HepG2 (cell line): ENCODE results near the gene AGBL1. TPM values are rescaled to one million over a fixed set of nuclear protein-coding genes. Genes with fewer than 3 reads are reported as not detected.

Source experiments
- ATAC-seq: fragments of 200-7000 bp; cut with Tn5 transposase; 3 replicates; pipeline ENCODE4 v1.9.1; 2020; ENCODE audit warnings: mild to moderate bottlenecking, moderate library complexity
- BruUV-seq: library from RNA; stranded (reverse); fragments of 400-500 nt; replicated peaks from 2 replicates; lab custom pipeline; 2021; lab: Mats Ljungman, UMichigan
- CTCF ChIA-PET: fragments of 300-600 bp; formaldehyde crosslinking; extraction: SDS; loops from one replicate; lab custom pipeline; 2021; ENCODE audit warnings: low total read pairs, inconsistent platforms, low intra/inter-chr PET ratio; lab: Yijun Ruan, JAX
- POLR2A ChIA-PET: fragments of 350-600 bp; sonication (Branson Sonifier 250); formaldehyde crosslinking; loops from one replicate; lab custom pipeline; 2020; ENCODE audit warnings: antibody characterized with exemption, inconsistent platforms; lab: Yijun Ruan, JAX
- DNase-seq: peaks from one replicate; pipeline ENCODE4 v3.0.0-alpha.2; 2015; ENCODE audit warnings: low spot score
- FAIRE-seq: peaks from 3 replicates; lab custom pipeline; 2011; peaks lifted over from hg19 to GRCh38; lab: Jason Lieb, UNC
- H2AFZ ChIP-seq: one replicate; pipeline ENCODE4 v1.6.1; 2011; ENCODE audit warnings: low read length, inconsistent platforms
- H3K27ac ChIP-seq: fragments of 300-600 bp; 3 replicates; pipeline ENCODE4 v1.8.0; 2011; ENCODE audit warnings: mixed run types, mild to moderate bottlenecking, mixed read lengths, low read length, inconsistent platforms; ENCODE audit not compliant: insufficient read depth; ENCODE audit errors: extremely low read length
- H3K27me3 ChIP-seq, 2 experiments: fragments of 200-600 bp in 1 of 2; 2 replicates in 1 of 2; 3 replicates in 1 of 2; pipeline versions ENCODE4 v1.6.0 to v1.8.0; 2011; ENCODE audit warnings: low read length in 2 of 2, mild to moderate bottlenecking in 2 of 2, moderate library complexity in 2 of 2, inconsistent platforms in 1 of 2; ENCODE audit not compliant: insufficient read depth in 2 of 2, control insufficient read depth in 1 of 2
- H3K36me3 ChIP-seq, 2 experiments: fragments of 200-600 bp in 1 of 2; replicated peaks in 1 of 2; 2 replicates in 1 of 2; 3 replicates in 1 of 2; pipeline versions ENCODE4 v1.5.1 to v1.8.0; 2011; ENCODE audit warnings: low read length in 2 of 2, inconsistent platforms in 1 of 2; ENCODE audit not compliant: insufficient read depth in 2 of 2, control insufficient read depth in 1 of 2
- H3K4me1 ChIP-seq: 2 replicates; pipeline ENCODE4 v1.5.1; 2012; ENCODE audit warnings: low read length, inconsistent platforms; ENCODE audit not compliant: insufficient read depth
- H3K4me2 ChIP-seq: 2 replicates; pipeline ENCODE4 v1.6.0; 2011; ENCODE audit warnings: low read depth, low read length, inconsistent platforms
- H3K4me3 ChIP-seq, 3 experiments: fragments of 200-600 bp in 1 of 3; sonication (generic), shearing (Covaris generic) in 1 of 3; replicated peaks in 1 of 3; 2 replicates each; pipeline ENCODE4 v1.5.1; 2011 to 2016; ENCODE audit warnings: low read length in 3 of 3, inconsistent platforms in 2 of 3, low read depth in 2 of 3, mild to moderate bottlenecking in 2 of 3, control low read depth in 1 of 3, mixed read lengths in 1 of 3; ENCODE audit not compliant: insufficient read depth in 1 of 3
- H3K79me2 ChIP-seq: one replicate; pipeline ENCODE4 v1.6.1; 2011; ENCODE audit warnings: low read length, inconsistent platforms; ENCODE audit not compliant: insufficient read depth
- H3K9ac ChIP-seq: 2 replicates; pipeline ENCODE4 v1.6.0; 2011; ENCODE audit warnings: mild to moderate bottlenecking, low read depth, low read length, inconsistent platforms; ENCODE audit not compliant: insufficient read depth
- H3K9me3 ChIP-seq: 2 replicates; pipeline ENCODE4 v1.5.1; 2012; ENCODE audit warnings: mild to moderate bottlenecking, low read length
- H4K20me1 ChIP-seq: 2 replicates; pipeline ENCODE4 v1.6.0; 2011; ENCODE audit warnings: inconsistent platforms, mild to moderate bottlenecking, low read length, moderate library complexity; ENCODE audit not compliant: insufficient read depth
- HNF4A ChIP-seq: sonication (generic); formaldehyde crosslinking; IDR thresholded peaks from 2 replicates; pipeline ENCODE4 v1.4.0; 2020; ENCODE audit warnings: missing genetic modification reagents
- HNRNPUL1 ChIP-seq: fragments of 200-400 bp; formaldehyde crosslinking; IDR thresholded peaks from 2 replicates; pipeline ENCODE4 v1.6.1; 2017; ENCODE audit warnings: low read depth, mild to moderate bottlenecking, low read length, moderate library complexity
- POLR2AphosphoS5 ChIP-seq: IDR thresholded peaks from 2 replicates; pipeline ENCODE4 v1.6.1; 2012; ENCODE audit warnings: low read depth, low read length
- POLR2G ChIP-seq: fragments of 200-400 bp; formaldehyde crosslinking; IDR thresholded peaks from 2 replicates; pipeline ENCODE4 v1.6.1; 2018; ENCODE audit warnings: mild to moderate bottlenecking, low read depth, low read length, moderate library complexity
- RFX3 ChIP-seq: IDR thresholded peaks from 2 replicates; pipeline ENCODE4 v1.6.1; 2016; ENCODE audit warnings: missing biosample characterization, missing genetic modification reagents
- RNF2 ChIP-seq: fragments of 450-650 bp; conservative IDR thresholded peaks from 2 replicates; pipeline ENCODE4 v1.6.1; 2016; ENCODE audit warnings: low read depth
- ZNF891 ChIP-seq: sonication (generic); formaldehyde crosslinking; IDR thresholded peaks from 2 replicates; pipeline ENCODE4 v1.5.0; 2020; ENCODE audit warnings: mild to moderate bottlenecking, missing genetic modification reagents
- WGBS: methylation state at CpG from one replicate; pipeline ENCODE4 v1.1.6; 2017; ENCODE audit warnings: low lambda C conversion rate; 5-methylcytosine and 5-hydroxymethylcytosine counted together
- in situ Hi-C: cut with HindIII; loops from 2 replicates; pipeline ENCODE4 v1.10.0; 2017; ENCODE audit warnings: low pct_unique_long_range_greater_than_20kb; ENCODE audit not compliant: extremely low pct_ligation_motif_present
- intact Hi-C: fragments of 100-400 bp; cut with micrococcal nuclease; formaldehyde crosslinking; loops from one replicate; pipeline ENCODE4 v1.10.0; 2022; ENCODE audit not compliant: unreplicated experiment
- polyA plus RNA-seq, 8 experiments: library from polyadenylated mRNA; depleted of rRNA in 3 of 8; stranded (reverse) in 7 of 8; unstranded in 1 of 8; fragments of >200 nt; fragmentation: Illumina TruSeq in 4 of 8; extraction: Trizol in 4 of 8; gene quantifications; 2 replicates each; pipeline versions ENCODE4 v1.2.1 to v1.2.3, GENCODE V29; 2011 to 2016; ENCODE audit warnings: low read depth in 4 of 8, missing spikeins in 1 of 8, mixed read lengths in 1 of 8; ENCODE audit not compliant: insufficient read depth in 1 of 8
- total RNA-seq, 5 experiments: library from RNA; depleted of rRNA; stranded (reverse); fragments of >200 nt; fragmentation: Illumina TruSeq; extraction: Trizol; gene quantifications; 2 replicates each; pipeline ENCODE4 v1.2.3, GENCODE V29; 2016; ENCODE audit warnings: low read depth in 1 of 5
- TF ChIP-seq, protein P1 (sequence below): sonication (generic); formaldehyde crosslinking; IDR thresholded peaks from 2 replicates; pipeline ENCODE4 v1.5.0; 2020; ENCODE audit warnings: mild to moderate bottlenecking, missing genetic modification reagents, moderate library complexity
- TF ChIP-seq, protein P2 (sequence below): sonication (generic); formaldehyde crosslinking; conservative IDR thresholded peaks from 2 replicates; pipeline ENCODE4 v1.8.0; 2022; ENCODE audit warnings: missing genetic modification reagents

Gene AGBL1
- total and polyA plus RNA-seq, 2 of the 13 experiments (the other 11 are each of a cell fraction or from before 2014, with no cell fraction given) = 0.01 TPM; not detected in 1

DNA sequence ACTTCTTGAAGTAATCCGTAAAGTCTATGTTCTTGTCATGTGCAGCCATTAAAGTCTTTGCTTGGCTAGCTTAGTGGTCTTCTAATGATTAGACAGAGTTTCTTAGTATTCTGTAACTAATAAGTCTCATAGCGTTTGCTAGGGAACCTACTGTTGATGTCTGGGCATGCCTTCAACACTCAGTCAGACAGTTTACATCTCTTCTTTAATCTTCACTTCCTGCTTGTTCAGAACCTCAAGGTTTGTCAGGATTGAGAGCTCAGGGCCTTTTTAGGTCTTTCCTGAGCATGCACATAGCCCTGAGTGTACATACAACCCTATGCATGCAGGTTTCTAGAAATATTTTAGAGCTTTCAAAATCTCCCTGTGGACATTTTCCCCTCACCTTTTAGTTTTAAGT, 426.3 kb downstream of the AGBL1 start:
- CTCF ChIA-PET = no interaction called here
- POLR2A ChIA-PET = no interaction called here
- no peaks in the 10 kb centered on the region for H4K20me1 ChIP-seq
- H3K27ac ChIP-seq = no peak overlapping the region
- no peak overlapping the region for H3K9ac ChIP-seq
- no TSS peak for BruUV-seq
- TF ChIP-seq POLR2G (no peak), RNF2 (no peak), POLR2AphosphoS5 (no peak), HNF4A (CRISPR knock-in tag) (no peak), ZNF891 (CRISPR knock-in tag) (no peak), RFX3 (no peak), HNRNPUL1 (no peak)
- TF ChIP-seq, protein P1, sequence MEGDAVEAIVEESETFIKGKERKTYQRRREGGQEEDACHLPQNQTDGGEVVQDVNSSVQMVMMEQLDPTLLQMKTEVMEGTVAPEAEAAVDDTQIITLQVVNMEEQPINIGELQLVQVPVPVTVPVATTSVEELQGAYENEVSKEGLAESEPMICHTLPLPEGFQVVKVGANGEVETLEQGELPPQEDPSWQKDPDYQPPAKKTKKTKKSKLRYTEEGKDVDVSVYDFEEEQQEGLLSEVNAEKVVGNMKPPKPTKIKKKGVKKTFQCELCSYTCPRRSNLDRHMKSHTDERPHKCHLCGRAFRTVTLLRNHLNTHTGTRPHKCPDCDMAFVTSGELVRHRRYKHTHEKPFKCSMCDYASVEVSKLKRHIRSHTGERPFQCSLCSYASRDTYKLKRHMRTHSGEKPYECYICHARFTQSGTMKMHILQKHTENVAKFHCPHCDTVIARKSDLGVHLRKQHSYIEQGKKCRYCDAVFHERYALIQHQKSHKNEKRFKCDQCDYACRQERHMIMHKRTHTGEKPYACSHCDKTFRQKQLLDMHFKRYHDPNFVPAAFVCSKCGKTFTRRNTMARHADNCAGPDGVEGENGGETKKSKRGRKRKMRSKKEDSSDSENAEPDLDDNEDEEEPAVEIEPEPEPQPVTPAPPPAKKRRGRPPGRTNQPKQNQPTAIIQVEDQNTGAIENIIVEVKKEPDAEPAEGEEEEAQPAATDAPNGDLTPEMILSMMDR = no peak
- TF ChIP-seq, protein P2, sequence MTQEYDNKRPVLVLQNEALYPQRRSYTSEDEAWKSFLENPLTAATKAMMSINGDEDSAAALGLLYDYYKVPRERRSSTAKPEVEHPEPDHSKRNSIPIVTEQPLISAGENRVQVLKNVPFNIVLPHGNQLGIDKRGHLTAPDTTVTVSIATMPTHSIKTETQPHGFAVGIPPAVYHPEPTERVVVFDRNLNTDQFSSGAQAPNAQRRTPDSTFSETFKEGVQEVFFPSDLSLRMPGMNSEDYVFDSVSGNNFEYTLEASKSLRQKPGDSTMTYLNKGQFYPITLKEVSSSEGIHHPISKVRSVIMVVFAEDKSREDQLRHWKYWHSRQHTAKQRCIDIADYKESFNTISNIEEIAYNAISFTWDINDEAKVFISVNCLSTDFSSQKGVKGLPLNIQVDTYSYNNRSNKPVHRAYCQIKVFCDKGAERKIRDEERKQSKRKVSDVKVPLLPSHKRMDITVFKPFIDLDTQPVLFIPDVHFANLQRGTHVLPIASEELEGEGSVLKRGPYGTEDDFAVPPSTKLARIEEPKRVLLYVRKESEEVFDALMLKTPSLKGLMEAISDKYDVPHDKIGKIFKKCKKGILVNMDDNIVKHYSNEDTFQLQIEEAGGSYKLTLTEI (CRISPR knock-in tag) = no peak
- H3K4me1 ChIP-seq = no peaks in the 10 kb centered on the region
- in situ Hi-C loops = no loop called here
- no peak for DNase-seq
- no peaks in the 10 kb centered on the region for H3K79me2 ChIP-seq
- ATAC-seq = no peak
- FAIRE-seq = no peak
- H3K9me3 ChIP-seq = peaks cover 74% of the 10 kb centered on the region
- intact Hi-C loops = no loop called here
- 31% methylated on average over 2 of the region's 2 CpGs for WGBS
- no peak overlapping the region for H3K4me3 ChIP-seq
- H3K4me2 ChIP-seq = no peak overlapping the region
- no peaks in the 10 kb centered on the region for H3K36me3 ChIP-seq
- no peaks in the 10 kb centered on the region for H3K27me3 ChIP-seq
- H2AFZ ChIP-seq = no peak overlapping the region
